ENCODE data around the gene TOR1B.

The TOR1B gene

DNA sequence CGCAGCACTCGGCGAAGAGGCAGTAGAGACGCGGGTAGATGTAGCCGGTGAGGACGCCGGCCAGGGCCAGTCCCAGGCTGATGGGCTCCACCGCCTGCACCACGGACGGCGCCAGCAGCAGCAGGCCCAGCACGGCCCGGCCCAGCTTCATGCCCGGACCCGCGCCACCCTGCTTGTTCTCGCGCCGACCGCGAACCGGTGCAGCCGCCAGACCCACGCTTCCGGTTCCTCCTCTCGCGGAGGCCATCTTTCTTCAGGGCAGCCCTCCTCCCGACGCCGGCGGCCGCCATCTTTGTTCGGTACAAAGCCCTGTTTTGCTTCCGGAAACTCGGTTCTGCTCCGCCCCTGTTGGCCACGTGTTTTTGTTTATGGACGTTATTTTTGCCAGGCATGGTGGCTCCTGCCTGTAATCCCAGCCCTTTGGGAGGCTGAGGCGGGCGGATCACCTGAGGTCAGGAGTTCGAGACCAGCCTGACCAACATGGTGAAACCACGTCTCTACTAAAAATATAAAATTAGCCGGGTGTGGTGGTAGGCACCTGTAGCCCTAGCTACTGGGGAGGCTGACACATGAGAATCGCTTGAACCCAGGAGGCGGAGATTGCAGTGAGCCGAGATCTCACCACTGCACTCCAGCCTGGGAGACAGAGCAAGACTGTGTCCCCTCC is 21.1 kb downstream of the TOR1B start, which contains the start of gene TOR1A:
Gene TOR1A (minus strand): TSS at position 202 of the 667 bp plus-strand sequence. CDS start 51 bp downstream, at position 151.
- H3K4me3 ChIP-seq (ENCODE audit: low read depth, low read length), result peak within 1 kb of the TSS; percentile 61
- peak; percentile 94 for DNase-seq (ENCODE audit: low read depth)
- TF ChIP-seq, protein P1, sequence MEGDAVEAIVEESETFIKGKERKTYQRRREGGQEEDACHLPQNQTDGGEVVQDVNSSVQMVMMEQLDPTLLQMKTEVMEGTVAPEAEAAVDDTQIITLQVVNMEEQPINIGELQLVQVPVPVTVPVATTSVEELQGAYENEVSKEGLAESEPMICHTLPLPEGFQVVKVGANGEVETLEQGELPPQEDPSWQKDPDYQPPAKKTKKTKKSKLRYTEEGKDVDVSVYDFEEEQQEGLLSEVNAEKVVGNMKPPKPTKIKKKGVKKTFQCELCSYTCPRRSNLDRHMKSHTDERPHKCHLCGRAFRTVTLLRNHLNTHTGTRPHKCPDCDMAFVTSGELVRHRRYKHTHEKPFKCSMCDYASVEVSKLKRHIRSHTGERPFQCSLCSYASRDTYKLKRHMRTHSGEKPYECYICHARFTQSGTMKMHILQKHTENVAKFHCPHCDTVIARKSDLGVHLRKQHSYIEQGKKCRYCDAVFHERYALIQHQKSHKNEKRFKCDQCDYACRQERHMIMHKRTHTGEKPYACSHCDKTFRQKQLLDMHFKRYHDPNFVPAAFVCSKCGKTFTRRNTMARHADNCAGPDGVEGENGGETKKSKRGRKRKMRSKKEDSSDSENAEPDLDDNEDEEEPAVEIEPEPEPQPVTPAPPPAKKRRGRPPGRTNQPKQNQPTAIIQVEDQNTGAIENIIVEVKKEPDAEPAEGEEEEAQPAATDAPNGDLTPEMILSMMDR (IDR thresholded peaks at IDR 0.05; ENCODE audit: control insufficient read depth, extremely low read depth, insufficient read depth), result no peak

DNA sequence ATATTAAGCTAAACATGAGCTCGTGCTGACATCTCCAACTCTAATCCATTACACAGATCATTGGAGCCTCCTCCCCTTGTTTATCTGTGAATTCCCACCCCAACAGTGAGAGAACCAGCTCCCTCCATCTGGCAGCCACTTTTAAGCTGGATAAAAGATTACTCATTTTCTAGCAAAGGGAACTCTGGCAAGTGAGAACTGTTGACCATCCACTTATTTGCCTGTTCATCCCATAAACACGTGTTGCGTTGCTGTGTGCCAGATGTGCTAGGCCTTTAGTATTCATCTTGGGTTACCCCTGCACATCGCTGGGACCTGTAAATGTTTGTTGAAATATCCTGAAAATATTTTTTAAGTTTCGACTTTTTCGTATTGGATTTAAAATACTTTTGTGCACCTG is 23.4 kb downstream of the TOR1B start:
- TF ChIP-seq, protein P1 (IDR thresholded peaks at IDR 0.05; ENCODE audit: control insufficient read depth, extremely low read depth, insufficient read depth), result no peak
- DNase-seq (ENCODE audit: low read depth), result no peak
- no peak overlapping the region for H3K4me3 ChIP-seq (ENCODE audit: low read depth, low read length)

DNA sequence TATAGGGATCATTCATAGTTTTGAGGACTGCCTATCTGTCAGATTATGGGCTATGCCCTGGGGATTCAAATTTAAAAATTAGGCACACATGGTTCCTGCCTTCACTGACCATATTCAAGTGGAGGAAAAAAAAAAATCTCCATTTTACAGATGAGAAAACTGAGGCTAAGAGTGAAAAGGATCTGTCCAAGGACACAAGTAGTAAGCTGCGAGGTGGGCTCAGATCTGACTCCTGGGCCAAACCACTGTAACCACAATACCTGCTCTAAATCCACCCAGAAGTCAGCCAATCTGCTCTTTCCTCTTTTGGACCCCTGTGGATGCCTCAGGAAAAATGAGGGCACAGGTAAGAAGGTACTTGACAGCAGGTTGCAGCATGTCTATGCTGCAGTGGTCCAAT is 23.8 kb downstream of the TOR1B start:
- TF ChIP-seq, protein P1 (IDR thresholded peaks at IDR 0.05; ENCODE audit: control insufficient read depth, extremely low read depth, insufficient read depth), result no peak
- DNase-seq (ENCODE audit: low read depth), result no peak
- H3K4me3 ChIP-seq (ENCODE audit: low read depth, low read length), result no peak overlapping the region

DNA sequence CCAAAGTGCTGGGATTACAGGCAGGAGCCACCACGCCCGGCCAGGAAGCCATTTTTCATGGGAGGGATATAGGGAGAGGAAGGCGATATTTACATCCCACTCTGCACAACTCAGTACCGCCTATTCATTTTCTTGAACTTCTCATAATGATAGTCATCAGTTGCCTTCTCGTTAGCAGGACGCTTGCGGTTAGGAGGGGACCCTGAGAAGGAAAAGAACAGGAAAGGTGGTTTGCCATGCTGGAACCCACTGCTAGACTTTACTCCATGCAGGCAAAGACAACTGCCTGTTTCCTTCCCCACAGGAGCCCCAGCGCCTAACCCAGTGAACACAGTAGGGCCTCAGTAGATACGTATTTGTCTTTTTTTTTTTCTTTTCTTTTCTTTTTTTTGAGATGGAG is 25.1 kb downstream of the TOR1B start:
- no peak overlapping the region for H3K4me3 ChIP-seq (ENCODE audit: low read depth, low read length)
- DNase-seq (ENCODE audit: low read depth), result no peak
- TF ChIP-seq, protein P1 (IDR thresholded peaks at IDR 0.05; ENCODE audit: control insufficient read depth, extremely low read depth, insufficient read depth), result no peak

DNA sequence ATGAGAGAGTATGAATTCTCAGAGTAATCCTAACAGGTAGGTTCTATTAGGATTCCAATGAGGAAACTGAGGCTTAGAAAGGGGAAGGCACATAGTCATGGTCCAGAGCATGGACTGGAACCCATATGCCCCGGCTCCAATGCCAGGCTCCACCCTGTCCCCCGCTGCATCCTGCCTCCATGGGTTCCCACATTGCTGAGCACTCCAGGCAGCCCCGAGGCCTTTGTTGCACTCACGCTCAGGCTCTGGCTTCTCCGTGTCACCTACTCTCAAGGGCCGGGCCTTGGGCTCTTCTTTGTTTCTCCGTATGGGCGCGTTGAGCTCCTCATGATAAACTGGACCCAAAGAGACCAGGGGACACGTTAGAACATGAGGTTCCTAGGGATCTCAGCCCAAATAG is 26.0 kb downstream of the TOR1B start:
- TF ChIP-seq, protein P1 (IDR thresholded peaks at IDR 0.05; ENCODE audit: control insufficient read depth, extremely low read depth, insufficient read depth), result no peak
- no peak for DNase-seq (ENCODE audit: low read depth)
- H3K4me3 ChIP-seq (ENCODE audit: low read depth, low read length), result no peak overlapping the region

DNA sequence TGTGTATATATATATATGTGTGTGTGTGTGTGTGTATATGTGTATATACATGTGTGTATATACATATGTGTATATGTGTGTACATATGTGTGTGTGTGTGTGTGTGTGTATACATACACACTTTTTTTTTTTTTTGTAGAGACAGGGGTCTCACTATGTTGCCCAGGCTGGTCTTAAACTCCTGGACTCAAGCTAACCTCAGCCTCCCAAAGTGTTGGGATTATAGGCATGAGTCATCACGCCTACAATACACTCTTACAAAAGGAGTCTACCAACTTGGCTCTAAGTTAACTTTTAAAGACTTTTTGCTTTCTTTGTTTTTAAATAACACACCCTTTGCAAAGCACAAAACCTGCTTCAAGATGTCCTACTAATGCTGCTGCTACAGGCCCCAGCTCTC is 30.0 kb downstream of the TOR1B start:
- no peak for DNase-seq (ENCODE audit: low read depth)
- no peak overlapping the region for H3K4me3 ChIP-seq (ENCODE audit: low read depth, low read length)
- TF ChIP-seq, protein P1 (IDR thresholded peaks at IDR 0.05; ENCODE audit: control insufficient read depth, extremely low read depth, insufficient read depth), result no peak

All from LNCaP clone FGC (cell line).